Stimulated activated effector memory CD8-positive, alpha-beta T cell treated with anti-CD3 and anti-CD28 coated beads, Interleukin-12 subunit alpha, Interleukin-12 subunit beta, amount 100 ng/mL, for 72 hours (primary cell): ENCODE measurements around the gene MUC5AC.

ENCODE experiments used
- ATAC-seq: fragments of 150-1000 bp; cut with Tn5 transposase; 2 replicates; pipeline ENCODE4 v1.10.0; 2021
- DNase-seq, 2 donors: peaks; one replicate each; pipeline ENCODE4 v3.0.0; 2021 to 2022; ENCODE audit warnings: low spot score in 2 of 2
- H3K27ac Mint-ChIP-seq: one replicate; pipeline ENCODE4 v1.8.0; 2022; ENCODE audit warnings: mild to moderate bottlenecking, mixed read lengths
- H3K36me3 Mint-ChIP-seq: one replicate; pipeline ENCODE4 v1.8.0; 2022; ENCODE audit warnings: mild to moderate bottlenecking, mixed read lengths
- H3K4me1 Mint-ChIP-seq: one replicate; pipeline ENCODE4 v1.8.0; 2022; ENCODE audit warnings: mixed read lengths
- H3K4me3 Mint-ChIP-seq: one replicate; pipeline ENCODE4 v1.8.0; 2022; ENCODE audit warnings: mild to moderate bottlenecking, mixed read lengths
- H3K9me3 Mint-ChIP-seq: one replicate; pipeline ENCODE4 v1.8.0; 2022; ENCODE audit warnings: mixed read lengths

Gene MUC5AC

DNA sequence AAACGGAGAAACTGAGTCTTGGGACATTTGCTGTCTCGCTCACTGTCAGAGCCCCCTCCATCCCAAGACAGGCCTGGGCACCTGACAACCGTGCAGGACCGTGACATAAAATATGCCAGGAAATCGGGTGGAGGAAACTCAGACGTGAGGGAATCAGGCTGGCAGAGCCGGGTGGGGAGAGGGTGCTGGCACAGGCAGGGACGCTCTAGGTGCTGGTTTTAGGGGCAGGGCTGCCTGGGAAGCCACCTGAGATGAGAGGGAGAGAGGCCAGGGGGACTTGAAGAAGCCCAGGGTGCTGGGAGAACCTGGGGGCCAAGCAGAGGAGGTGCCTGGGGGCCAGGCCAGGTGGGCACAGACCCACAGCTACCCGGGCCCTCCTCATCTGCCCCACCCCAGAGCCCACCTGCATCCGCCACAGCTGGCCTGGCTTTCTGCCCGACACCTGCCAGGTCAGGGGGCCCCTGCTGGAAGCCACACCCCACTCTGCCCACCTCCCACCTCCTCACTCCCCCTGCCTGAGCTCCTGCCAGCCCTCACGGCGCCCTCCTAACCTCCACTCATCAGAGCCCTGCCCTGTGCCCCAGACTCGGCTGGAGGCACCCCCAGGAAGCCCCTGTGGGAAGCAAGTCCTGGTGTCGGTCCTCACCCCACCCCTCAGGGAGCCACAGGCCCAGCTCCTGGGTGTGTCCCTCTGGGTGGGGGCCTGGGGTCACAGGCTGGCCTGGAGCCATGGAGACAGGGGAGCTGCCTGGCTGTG, 27.3 kb upstream of the MUC5AC start:
- H3K4me1 Mint-ChIP-seq = no peaks in the 10 kb centered on the region
- H3K9me3 Mint-ChIP-seq = peaks cover 20% of the 10 kb centered on the region
- H3K27ac Mint-ChIP-seq = no peak overlapping the region
- DNase-seq (no peak), ATAC-seq (no peak)
- no peaks in the 10 kb centered on the region for H3K36me3 Mint-ChIP-seq
- no peak overlapping the region for H3K4me3 Mint-ChIP-seq

DNA sequence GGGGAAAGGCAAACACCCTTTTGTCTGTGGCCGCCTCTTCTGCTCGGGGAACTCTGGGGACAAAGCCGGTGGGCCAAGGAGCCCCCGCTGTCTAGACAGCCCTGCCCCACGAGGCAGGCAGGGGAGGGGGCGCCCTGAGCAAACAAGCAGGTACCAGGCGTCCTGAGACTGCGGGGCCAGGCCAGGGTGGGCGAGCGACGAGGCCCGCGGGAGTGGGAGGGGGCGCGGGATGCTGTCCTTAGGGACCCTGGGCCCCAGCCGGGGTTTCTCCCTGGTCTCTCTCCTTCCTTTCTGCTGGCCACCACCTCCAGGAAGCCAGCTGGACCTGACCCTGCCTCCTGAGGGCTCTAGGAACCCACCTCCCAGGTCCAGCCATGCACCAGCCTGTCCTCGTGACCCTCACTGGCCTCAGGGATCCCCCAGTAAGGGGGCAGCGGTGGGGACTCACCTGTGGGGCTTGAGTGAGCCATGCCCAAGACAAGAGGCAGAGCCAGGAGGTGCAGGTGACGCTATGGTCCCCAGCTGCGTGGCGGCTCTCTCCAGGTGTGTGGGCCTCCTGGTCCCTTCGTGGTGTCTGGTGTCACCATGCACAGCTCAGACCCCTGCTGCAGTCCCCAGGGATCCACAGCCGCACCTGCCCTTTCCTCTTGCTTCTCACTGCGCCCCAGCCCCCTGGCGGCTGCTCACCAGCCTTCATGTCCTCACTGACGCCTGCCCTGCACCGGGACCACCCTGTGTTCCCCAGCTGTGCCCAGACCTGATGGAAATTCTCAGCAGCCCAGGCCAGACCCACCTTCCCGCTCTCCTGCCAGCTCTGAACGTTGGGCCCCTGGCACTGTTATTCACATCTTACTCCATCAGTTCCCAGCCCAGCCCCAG, 26.5 kb upstream of the MUC5AC start:
- DNase-seq (no peak), ATAC-seq (no peak)
- Mint-ChIP-seq H3K27ac (no peak overlapping the region), H3K9me3 (peaks cover 20% of the 10 kb centered on the region), H3K4me1 (no peaks in the 10 kb centered on the region), H3K4me3 (no peak overlapping the region), H3K36me3 (no peaks in the 10 kb centered on the region)

GRCh38 chr11:1134848-1135445, 22.8 kb upstream of the MUC5AC start:
- Mint-ChIP-seq H3K4me1 (peaks cover 6% of the 10 kb centered on the region), H3K4me3 (no peak overlapping the region), H3K9me3 (peaks cover 20% of the 10 kb centered on the region), H3K27ac (no peak overlapping the region), H3K36me3 (no peaks in the 10 kb centered on the region)
- no peak for ATAC-seq
- DNase-seq = no peak

DNA sequence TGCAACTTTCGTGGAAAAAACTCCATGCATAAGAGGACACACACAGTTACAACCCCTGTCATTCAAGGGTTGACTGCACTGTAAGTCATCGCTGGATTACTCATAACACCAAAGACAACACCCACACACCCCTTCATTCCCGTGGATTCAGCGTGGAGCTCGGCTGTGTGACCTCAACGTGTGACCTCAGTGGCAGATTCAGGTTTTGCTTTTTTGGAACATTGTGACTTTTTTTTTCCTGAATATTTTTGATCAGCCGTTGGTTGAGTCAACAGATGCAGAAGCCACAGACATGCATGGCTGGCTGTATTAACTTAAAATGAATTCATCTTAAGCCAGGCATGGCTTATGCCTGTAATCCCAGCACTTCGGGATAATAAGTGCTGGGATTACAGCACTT, 19.7 kb upstream of the MUC5AC start:
- Mint-ChIP-seq H3K27ac (no peak overlapping the region), H3K36me3 (no peaks in the 10 kb centered on the region), H3K4me3 (no peak overlapping the region), H3K9me3 (peaks cover 26% of the 10 kb centered on the region), H3K4me1 (peaks cover 6% of the 10 kb centered on the region)
- ATAC-seq (peak; percentile 89), DNase-seq (no peak)

DNA sequence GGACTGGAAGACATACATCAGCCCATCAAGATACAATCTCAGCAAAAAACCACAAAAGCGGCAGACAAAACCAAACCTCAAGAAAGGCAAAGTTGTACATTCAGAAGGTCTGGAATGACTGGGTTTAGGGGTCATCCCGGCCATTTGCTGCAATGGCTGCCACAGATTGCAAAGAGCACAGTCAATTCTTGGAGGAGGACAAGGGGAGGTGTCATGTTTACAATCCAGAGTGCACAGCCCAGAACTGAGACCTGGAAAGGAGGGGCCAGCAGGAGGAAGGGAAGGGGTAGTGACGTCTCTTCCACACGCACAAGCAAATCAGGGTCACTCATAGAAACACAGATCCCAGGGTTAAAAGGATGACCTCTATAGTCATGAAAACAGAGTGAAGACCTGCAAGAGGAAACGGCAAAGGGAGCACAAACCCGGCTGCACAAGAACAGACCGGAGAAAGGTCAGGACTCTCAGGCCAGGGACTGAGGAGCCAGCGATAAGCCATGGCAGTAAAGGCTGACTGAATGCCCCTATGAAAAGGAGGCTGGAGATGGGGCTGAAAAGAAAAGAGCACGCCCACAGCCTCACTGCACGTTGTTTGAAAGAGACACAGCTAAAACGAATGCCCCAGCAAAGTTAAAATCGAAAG, 18.2 kb upstream of the MUC5AC start:
- Mint-ChIP-seq H3K9me3 (peaks cover 16% of the 10 kb centered on the region), H3K36me3 (no peaks in the 10 kb centered on the region), H3K27ac (no peak overlapping the region), H3K4me3 (no peak overlapping the region), H3K4me1 (peaks cover 6% of the 10 kb centered on the region)
- DNase-seq (no peak), ATAC-seq (peak; percentile 57)

DNA sequence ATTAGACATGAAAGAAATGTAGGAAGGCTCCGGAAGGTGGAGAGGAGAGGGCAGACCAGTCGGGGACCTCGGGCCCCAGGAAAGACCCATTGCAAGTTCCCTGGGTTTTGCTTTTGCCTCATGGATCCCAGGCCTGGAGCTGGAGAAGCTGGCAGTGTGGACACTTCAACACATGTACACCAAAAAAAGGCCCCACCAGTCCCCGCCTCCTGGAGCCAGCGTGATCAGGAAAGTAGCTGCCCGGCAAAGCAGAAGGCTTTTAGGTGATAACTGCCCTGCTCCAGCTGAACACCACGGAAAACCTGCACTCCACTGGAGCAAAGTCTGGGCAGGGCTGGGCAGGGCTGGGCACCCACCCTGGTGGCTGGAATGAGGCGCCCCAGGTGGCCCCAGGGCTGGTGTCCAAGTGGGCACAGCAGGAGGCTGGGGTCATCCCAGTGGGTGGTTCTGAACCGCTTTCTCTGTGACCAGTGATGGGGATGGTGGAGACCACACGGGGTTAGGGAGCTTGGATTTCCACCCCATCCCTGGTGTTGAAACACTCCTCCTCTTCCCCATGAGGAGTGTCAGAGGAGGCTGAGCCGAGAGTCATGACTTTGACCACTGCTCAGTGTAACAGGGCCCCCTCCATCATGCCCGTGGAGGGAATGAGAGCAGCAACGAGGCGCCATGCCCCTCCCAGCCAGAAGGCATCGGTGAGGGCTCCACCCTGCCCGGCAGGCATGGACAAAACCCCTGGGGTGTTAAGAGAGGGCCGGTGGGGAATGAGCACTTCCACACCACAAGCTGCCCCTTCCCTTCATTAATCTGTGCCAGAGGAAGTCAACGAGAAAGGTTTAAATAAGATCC, 16.9 kb upstream of the MUC5AC start:
- H3K9me3 Mint-ChIP-seq = peaks cover 11% of the 10 kb centered on the region
- H3K4me3 Mint-ChIP-seq = no peak overlapping the region
- peaks cover 6% of the 10 kb centered on the region for H3K4me1 Mint-ChIP-seq
- no peak overlapping the region for H3K27ac Mint-ChIP-seq
- H3K36me3 Mint-ChIP-seq = no peaks in the 10 kb centered on the region
- ATAC-seq (no peak), DNase-seq (no peak)

- peaks cover 11% of the 10 kb centered on the region for H3K9me3 Mint-ChIP-seq
- H3K27ac Mint-ChIP-seq = no peak overlapping the region
- DNase-seq (no peak), ATAC-seq (no peak)
- H3K4me3 Mint-ChIP-seq = no peak overlapping the region
- H3K4me1 Mint-ChIP-seq = peaks cover 4% of the 10 kb centered on the region
- no peaks in the 10 kb centered on the region for H3K36me3 Mint-ChIP-seq
Observed at GRCh38 chr11:1146365-1146764, 11.4 kb upstream of the MUC5AC start.

DNA sequence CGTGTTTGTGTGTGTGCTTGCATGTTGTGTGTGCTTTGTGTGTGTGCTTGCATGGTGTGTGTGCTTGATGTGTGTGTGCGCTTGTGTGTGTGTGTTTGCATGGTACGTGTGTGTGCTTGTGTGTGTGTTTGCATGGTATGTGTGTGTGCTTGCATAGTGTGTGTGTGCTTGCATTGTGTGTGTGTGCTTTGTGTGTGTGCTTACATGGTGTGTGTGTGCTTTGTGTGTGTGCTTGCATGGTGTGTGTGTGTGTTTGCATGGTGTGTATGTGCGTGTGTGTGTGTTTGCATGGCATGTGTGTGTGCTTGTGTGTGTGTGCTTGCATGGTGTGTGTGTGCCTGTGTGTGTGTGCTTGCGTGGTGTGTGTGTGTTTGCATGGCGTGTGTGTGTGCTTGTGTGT, 10.0 kb upstream of the MUC5AC start:
- Mint-ChIP-seq H3K4me1 (peaks cover 10% of the 10 kb centered on the region), H3K27ac (no peak overlapping the region), H3K4me3 (no peak overlapping the region), H3K9me3 (peaks cover 4% of the 10 kb centered on the region), H3K36me3 (no peaks in the 10 kb centered on the region)
- ATAC-seq (no peak), DNase-seq (no peak)

GRCh38 chr11:1148752-1149180, 9.0 kb upstream of the MUC5AC start:
- H3K36me3 Mint-ChIP-seq = no peaks in the 10 kb centered on the region
- H3K9me3 Mint-ChIP-seq = no peaks in the 10 kb centered on the region
- no peak overlapping the region for H3K27ac Mint-ChIP-seq
- H3K4me3 Mint-ChIP-seq = no peak overlapping the region
- H3K4me1 Mint-ChIP-seq = peaks cover 10% of the 10 kb centered on the region
- no peak for ATAC-seq
- no peak for DNase-seq

DNA sequence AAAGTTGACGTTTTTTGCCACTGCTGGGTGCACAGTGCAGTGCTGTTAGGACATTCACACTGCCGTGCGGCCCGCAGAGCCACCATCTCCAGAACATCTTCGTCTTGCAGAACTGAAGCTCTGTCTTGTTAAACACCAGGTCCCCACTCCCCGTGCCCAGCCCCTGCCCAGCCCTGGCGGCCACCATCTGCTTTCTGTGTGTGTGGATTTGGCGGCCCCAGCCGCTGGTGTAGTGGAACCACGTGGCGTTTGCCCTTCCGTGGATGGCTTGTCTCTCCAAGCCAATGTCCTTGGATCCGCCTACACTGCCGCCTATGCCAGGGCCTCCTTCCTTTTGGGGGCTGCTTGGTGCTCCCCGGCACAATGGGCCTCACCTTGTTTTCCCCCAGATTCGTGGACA, 8.2 kb upstream of the MUC5AC start:
- Mint-ChIP-seq H3K4me3 (no peak overlapping the region), H3K27ac (no peak overlapping the region), H3K9me3 (no peaks in the 10 kb centered on the region), H3K36me3 (no peaks in the 10 kb centered on the region), H3K4me1 (peaks cover 10% of the 10 kb centered on the region)
- no peak for DNase-seq
- no peak for ATAC-seq

- Mint-ChIP-seq H3K4me3 (no peak overlapping the region), H3K36me3 (no peaks in the 10 kb centered on the region), H3K9me3 (no peaks in the 10 kb centered on the region), H3K4me1 (peaks cover 10% of the 10 kb centered on the region), H3K27ac (no peak overlapping the region)
- no peak for DNase-seq
- ATAC-seq = no peak
Observed at GRCh38 chr11:1150116-1150515, 7.6 kb upstream of the MUC5AC start.

- ATAC-seq (no peak), DNase-seq (no peak)
- no peak overlapping the region for H3K27ac Mint-ChIP-seq
- H3K4me3 Mint-ChIP-seq = no peak overlapping the region
- peaks cover 10% of the 10 kb centered on the region for H3K4me1 Mint-ChIP-seq
- H3K36me3 Mint-ChIP-seq = no peaks in the 10 kb centered on the region
- H3K9me3 Mint-ChIP-seq = no peaks in the 10 kb centered on the region
Observed at GRCh38 chr11:1150769-1151365, 6.9 kb upstream of the MUC5AC start.

DNA sequence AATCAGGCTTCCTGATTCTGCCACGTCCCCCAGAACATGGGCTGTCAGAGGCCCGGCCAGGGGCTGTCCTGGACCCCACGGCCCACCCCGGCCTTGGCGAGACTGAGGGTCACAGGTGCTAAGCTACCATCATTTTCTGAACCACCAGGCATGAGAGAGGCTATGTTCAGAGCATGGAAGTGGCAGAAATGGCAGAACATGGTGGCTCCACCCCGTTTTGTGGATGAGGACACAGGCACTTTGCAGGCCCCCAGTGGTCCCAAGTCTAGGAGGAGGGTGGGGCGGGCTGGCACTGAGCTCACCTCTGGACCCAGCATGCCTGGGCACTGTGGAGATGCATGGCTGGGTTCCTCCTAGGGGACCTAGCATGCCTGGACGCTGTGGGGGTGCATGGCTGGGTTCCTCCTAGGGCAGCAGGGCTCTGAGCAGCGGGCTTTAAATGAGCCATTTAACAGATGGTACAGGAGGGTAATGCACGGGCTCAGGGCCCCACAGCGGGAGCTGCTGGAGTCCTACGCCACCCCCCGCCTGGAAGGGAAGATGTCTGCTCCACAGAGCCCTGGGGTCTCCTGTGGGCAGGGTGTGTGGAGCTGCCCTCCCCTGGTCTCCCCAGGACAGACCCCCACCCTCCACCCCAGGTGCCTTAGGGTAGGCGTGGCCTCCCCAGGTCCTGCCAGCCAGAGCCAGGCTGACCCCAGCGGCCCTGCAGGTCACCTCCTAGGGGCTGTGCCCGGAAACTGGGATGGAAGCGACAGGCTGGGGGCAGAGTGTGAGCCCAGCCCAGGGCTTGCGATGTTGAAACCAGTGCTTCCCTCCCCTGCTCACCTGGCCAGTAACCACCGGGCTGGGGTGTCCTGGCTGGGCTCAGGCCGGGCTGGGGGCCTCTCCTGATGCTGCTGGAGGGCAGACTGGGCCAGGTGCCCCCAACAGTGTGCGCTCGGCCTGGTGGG, 6.1 kb upstream of the MUC5AC start:
- no peaks in the 10 kb centered on the region for H3K9me3 Mint-ChIP-seq
- H3K4me3 Mint-ChIP-seq = no peak overlapping the region

More for the DNA sequence above, 6.1 kb upstream of the MUC5AC start:
- ATAC-seq = no peak
- Mint-ChIP-seq H3K36me3 (no peaks in the 10 kb centered on the region), H3K27ac (no peak overlapping the region), H3K4me1 (peaks cover 10% of the 10 kb centered on the region)
- no peak for DNase-seq
